Cardiac ventricle fibroblast (primary cell): ENCODE data around the gene RCE1. TPM values are rescaled to one million over a fixed set of nuclear protein-coding genes. Genes with fewer than 3 reads are reported as not detected.

Source experiments
- total RNA-seq: library from RNA; depleted of rRNA; stranded (reverse); fragments of >200 nt; gene quantifications from 2 replicates; pipeline ENCODE4 v1.2.3, GENCODE V29; 2015

Gene RCE1
- 11.4 and 15.9 TPM in 2 replicates for total RNA-seq

GRCh38 chr11:66842896-66843775 is at the start of gene RCE1:
RCE1 (plus strand) TSS chr11:66843441; CDS start chr11:66843456, 15 bp downstream.

GRCh38 chr11:66856496-66857233 is 13.4 kb downstream of the RCE1 start, which contains the start of gene LRFN4:
LRFN4 (plus strand) TSS chr11:66857064; CDS start chr11:66857745, 681 bp downstream.

Other genes with a start within 250 kb of the RCE1 start
- gene RBM14, start 226.8 kb upstream of the RCE1 start, total RNA-seq: 23.3 and 27.1 TPM in 2 replicates
- 70.0 and 93.0 TPM in 2 replicates for gene RBM4, start 204.7 kb upstream of the RCE1 start, total RNA-seq
- gene RBM4B, start 165.6 kb upstream of the RCE1 start, total RNA-seq: 14.9 and 16.4 TPM in 2 replicates
- gene SPTBN2, start 114.2 kb upstream of the RCE1 start, total RNA-seq: 1.4 and 5.1 TPM in 2 replicates
- 15.8 and 16.8 TPM in 2 replicates for gene LRFN4, start 13.6 kb downstream of the RCE1 start, total RNA-seq
- 28.6 and 29.7 TPM in 2 replicates for gene PC, start 114.9 kb downstream of the RCE1 start, total RNA-seq
- gene C11orf86, start 131.9 kb downstream of the RCE1 start, total RNA-seq: not detected in 2 replicates
- gene SYT12, start 179.7 kb downstream of the RCE1 start, total RNA-seq: 2.2 and 3.1 TPM in 2 replicates
- 24.7 and 34.1 TPM in 2 replicates for gene RHOD, start 213.4 kb downstream of the RCE1 start, total RNA-seq